Measurements from ENCODE around the gene SEC16B. TPM values are rescaled to one million over a fixed set of nuclear protein-coding genes. Genes with fewer than 3 reads are reported as not detected.

SEC16B gene
- polyA plus RNA-seq, 2 donors = 1.0 to 2.4 TPM

GRCh38 chr1:177964336-177964735 lies 5.5 kb downstream of the SEC16B start:
- Histone ChIP-seq H3K27me3 (ENCODE audit: control insufficient read depth in 1 of 2, insufficient read depth in 2 of 2, low read length in 2 of 2) (no peaks in the 10 kb centered on the region), H3K9me3 (ENCODE audit: control insufficient read depth in 2 of 2, insufficient read depth in 1 of 2, low read depth in 1 of 2, low read length in 1 of 2) (no peaks in the 10 kb centered on the region), H3K27ac (ENCODE audit: low read depth in 2 of 2, low read length in 1 of 2) (no peak overlapping the region), H3K36me3 (ENCODE audit: control insufficient read depth in 2 of 2, insufficient read depth in 2 of 2, low read length in 1 of 2) (no peaks in the 10 kb centered on the region), H3K4me3 (ENCODE audit: low read depth in 1 of 2, low read length in 2 of 2) (no peak overlapping the region), H3K4me1 (ENCODE audit: control insufficient read depth in 2 of 2, insufficient read depth in 2 of 2, low read length in 1 of 2) (no peaks in the 10 kb centered on the region)
- 89% methylated on average over 5 of the region's 5 CpGs for whole genome bisulfite sequencing, 2 donors

- 73 to 79% methylated on average over 3 of the region's 3 CpGs for WGBS, 2 donors
- no peaks in the 10 kb centered on the region for H3K36me3 ChIP-seq (ENCODE audit: control insufficient read depth in 2 of 2, insufficient read depth in 2 of 2, low read length in 1 of 2)
Measured at GRCh38 chr1:177960939-177961622, 8.8 kb downstream of the SEC16B start.

GRCh38 chr1:177959811-177960515 lies 9.9 kb downstream of the SEC16B start:
- WGBS, 2 donors = 63 to 65% methylated on average over 5 of the region's 5 CpGs
- H3K27ac ChIP-seq (ENCODE audit: low read depth in 2 of 2, low read length in 1 of 2) = no peak overlapping the region
- H3K4me1 ChIP-seq (ENCODE audit: control insufficient read depth in 2 of 2, insufficient read depth in 2 of 2, low read length in 1 of 2) = no peaks in the 10 kb centered on the region
- no peaks in the 10 kb centered on the region for H3K27me3 ChIP-seq (ENCODE audit: control insufficient read depth in 1 of 2, insufficient read depth in 2 of 2, low read length in 2 of 2)
- H3K9me3 ChIP-seq (ENCODE audit: control insufficient read depth in 2 of 2, insufficient read depth in 1 of 2, low read depth in 1 of 2, low read length in 1 of 2) = no peaks in the 10 kb centered on the region
- no peak overlapping the region for H3K4me3 ChIP-seq (ENCODE audit: low read depth in 1 of 2, low read length in 2 of 2)
- H3K36me3 ChIP-seq (ENCODE audit: control insufficient read depth in 2 of 2, insufficient read depth in 2 of 2, low read length in 1 of 2) = no peaks in the 10 kb centered on the region

More at GRCh38 chr1:177960939-177961622, 8.8 kb downstream of the SEC16B start:
- Histone ChIP-seq H3K27me3 (ENCODE audit: control insufficient read depth in 1 of 2, insufficient read depth in 2 of 2, low read length in 2 of 2) (no peaks in the 10 kb centered on the region), H3K27ac (ENCODE audit: low read depth in 2 of 2, low read length in 1 of 2) (no peak overlapping the region), H3K4me3 (ENCODE audit: low read depth in 1 of 2, low read length in 2 of 2) (no peak overlapping the region), H3K4me1 (ENCODE audit: control insufficient read depth in 2 of 2, insufficient read depth in 2 of 2, low read length in 1 of 2) (no peaks in the 10 kb centered on the region), H3K9me3 (ENCODE audit: control insufficient read depth in 2 of 2, insufficient read depth in 1 of 2, low read depth in 1 of 2, low read length in 1 of 2) (no peaks in the 10 kb centered on the region)

GRCh38 chr1:177958092-177958491 lies 11.8 kb downstream of the SEC16B start:
- Histone ChIP-seq H3K4me1 (ENCODE audit: control insufficient read depth in 2 of 2, insufficient read depth in 2 of 2, low read length in 1 of 2) (no peaks in the 10 kb centered on the region), H3K27me3 (ENCODE audit: control insufficient read depth in 1 of 2, insufficient read depth in 2 of 2, low read length in 2 of 2) (no peaks in the 10 kb centered on the region), H3K9me3 (ENCODE audit: control insufficient read depth in 2 of 2, insufficient read depth in 1 of 2, low read depth in 1 of 2, low read length in 1 of 2) (no peaks in the 10 kb centered on the region), H3K36me3 (ENCODE audit: control insufficient read depth in 2 of 2, insufficient read depth in 2 of 2, low read length in 1 of 2) (no peaks in the 10 kb centered on the region), H3K27ac (ENCODE audit: low read depth in 2 of 2, low read length in 1 of 2) (no peak overlapping the region), H3K4me3 (ENCODE audit: low read depth in 1 of 2, low read length in 2 of 2) (no peak overlapping the region)
- WGBS, 2 donors = 94 to 97% methylated on average over 7 of the region's 7 CpGs

- H3K27ac ChIP-seq (ENCODE audit: low read depth in 2 of 2, low read length in 1 of 2) = no peak overlapping the region
- no peaks in the 10 kb centered on the region for H3K36me3 ChIP-seq (ENCODE audit: control insufficient read depth in 2 of 2, insufficient read depth in 2 of 2, low read length in 1 of 2)
- H3K4me1 ChIP-seq (ENCODE audit: control insufficient read depth in 2 of 2, insufficient read depth in 2 of 2, low read length in 1 of 2) = no peaks in the 10 kb centered on the region
- no peaks in the 10 kb centered on the region for H3K9me3 ChIP-seq (ENCODE audit: control insufficient read depth in 2 of 2, insufficient read depth in 1 of 2, low read depth in 1 of 2, low read length in 1 of 2)
- WGBS, 2 donors = 96 to 98% methylated on average over 2 of the region's 2 CpGs
- H3K27me3 ChIP-seq (ENCODE audit: control insufficient read depth in 1 of 2, insufficient read depth in 2 of 2, low read length in 2 of 2) = no peaks in the 10 kb centered on the region
- no peak overlapping the region for H3K4me3 ChIP-seq (ENCODE audit: low read depth in 1 of 2, low read length in 2 of 2)
Measured at GRCh38 chr1:177954076-177954475, 15.8 kb downstream of the SEC16B start.

- H3K9me3 ChIP-seq (ENCODE audit: control insufficient read depth in 2 of 2, insufficient read depth in 1 of 2, low read depth in 1 of 2, low read length in 1 of 2) = no peaks in the 10 kb centered on the region
- no peak overlapping the region for H3K27ac ChIP-seq (ENCODE audit: low read depth in 2 of 2, low read length in 1 of 2)
- H3K27me3 ChIP-seq (ENCODE audit: control insufficient read depth in 1 of 2, insufficient read depth in 2 of 2, low read length in 2 of 2) = no peaks in the 10 kb centered on the region
- no peaks in the 10 kb centered on the region for H3K36me3 ChIP-seq (ENCODE audit: control insufficient read depth in 2 of 2, insufficient read depth in 2 of 2, low read length in 1 of 2)
- WGBS, 2 donors = 89 to 90% methylated on average over 6 of the region's 6 CpGs
- no peak overlapping the region for H3K4me3 ChIP-seq (ENCODE audit: low read depth in 1 of 2, low read length in 2 of 2)
- H3K4me1 ChIP-seq (ENCODE audit: control insufficient read depth in 2 of 2, insufficient read depth in 2 of 2, low read length in 1 of 2) = no peaks in the 10 kb centered on the region
Measured at GRCh38 chr1:177953549-177953948, 16.3 kb downstream of the SEC16B start.

GRCh38 chr1:177952691-177953090 lies 17.2 kb downstream of the SEC16B start:
- H3K27ac ChIP-seq (ENCODE audit: low read depth in 2 of 2, low read length in 1 of 2) = no peak overlapping the region
- no peak overlapping the region for H3K4me3 ChIP-seq (ENCODE audit: low read depth in 1 of 2, low read length in 2 of 2)
- no peaks in the 10 kb centered on the region for H3K9me3 ChIP-seq (ENCODE audit: control insufficient read depth in 2 of 2, insufficient read depth in 1 of 2, low read depth in 1 of 2, low read length in 1 of 2)
- H3K27me3 ChIP-seq (ENCODE audit: control insufficient read depth in 1 of 2, insufficient read depth in 2 of 2, low read length in 2 of 2) = no peaks in the 10 kb centered on the region
- no peaks in the 10 kb centered on the region for H3K4me1 ChIP-seq (ENCODE audit: control insufficient read depth in 2 of 2, insufficient read depth in 2 of 2, low read length in 1 of 2)
- 95 to 97% methylated on average over 9 of the region's 9 CpGs for WGBS, 2 donors
- H3K36me3 ChIP-seq (ENCODE audit: control insufficient read depth in 2 of 2, insufficient read depth in 2 of 2, low read length in 1 of 2) = no peaks in the 10 kb centered on the region

GRCh38 chr1:177952249-177952648 lies 17.6 kb downstream of the SEC16B start:
- 92 to 94% methylated on average over 7 of the region's 7 CpGs for WGBS, 2 donors
- H3K9me3 ChIP-seq (ENCODE audit: control insufficient read depth in 2 of 2, insufficient read depth in 1 of 2, low read depth in 1 of 2, low read length in 1 of 2) = no peaks in the 10 kb centered on the region
- H3K27me3 ChIP-seq (ENCODE audit: control insufficient read depth in 1 of 2, insufficient read depth in 2 of 2, low read length in 2 of 2) = no peaks in the 10 kb centered on the region
- no peak overlapping the region for H3K27ac ChIP-seq (ENCODE audit: low read depth in 2 of 2, low read length in 1 of 2)
- H3K4me3 ChIP-seq (ENCODE audit: low read depth in 1 of 2, low read length in 2 of 2) = no peak overlapping the region
- no peaks in the 10 kb centered on the region for H3K36me3 ChIP-seq (ENCODE audit: control insufficient read depth in 2 of 2, insufficient read depth in 2 of 2, low read length in 1 of 2)
- no peaks in the 10 kb centered on the region for H3K4me1 ChIP-seq (ENCODE audit: control insufficient read depth in 2 of 2, insufficient read depth in 2 of 2, low read length in 1 of 2)

- no peaks in the 10 kb centered on the region for H3K27me3 ChIP-seq (ENCODE audit: control insufficient read depth in 1 of 2, insufficient read depth in 2 of 2, low read length in 2 of 2)
- no peaks in the 10 kb centered on the region for H3K36me3 ChIP-seq (ENCODE audit: control insufficient read depth in 2 of 2, insufficient read depth in 2 of 2, low read length in 1 of 2)
Measured at GRCh38 chr1:177950506-177950905, 19.4 kb downstream of the SEC16B start.

More at GRCh38 chr1:177950506-177950905, 19.4 kb downstream of the SEC16B start:
- H3K9me3 ChIP-seq (ENCODE audit: control insufficient read depth in 2 of 2, insufficient read depth in 1 of 2, low read depth in 1 of 2, low read length in 1 of 2) = no peaks in the 10 kb centered on the region
- H3K4me1 ChIP-seq (ENCODE audit: control insufficient read depth in 2 of 2, insufficient read depth in 2 of 2, low read length in 1 of 2) = no peaks in the 10 kb centered on the region
- H3K4me3 ChIP-seq (ENCODE audit: low read depth in 1 of 2, low read length in 2 of 2) = no peak overlapping the region
- no peak overlapping the region for H3K27ac ChIP-seq (ENCODE audit: low read depth in 2 of 2, low read length in 1 of 2)
